NCI-H446 (cell line): ENCODE measurements around the gene ADAMTS6.
"Not testable (repeated sequence)": the region's sequence is repeated elsewhere in the genome, so short reads cannot be mapped to it uniquely, and the experiment has no call there.

Experiments used
- DNase-seq, 2 experiments: peaks; one replicate each; lab custom pipeline; 2025; lab: John Stamatoyannopoulos, UW

Gene ADAMTS6, protein sequence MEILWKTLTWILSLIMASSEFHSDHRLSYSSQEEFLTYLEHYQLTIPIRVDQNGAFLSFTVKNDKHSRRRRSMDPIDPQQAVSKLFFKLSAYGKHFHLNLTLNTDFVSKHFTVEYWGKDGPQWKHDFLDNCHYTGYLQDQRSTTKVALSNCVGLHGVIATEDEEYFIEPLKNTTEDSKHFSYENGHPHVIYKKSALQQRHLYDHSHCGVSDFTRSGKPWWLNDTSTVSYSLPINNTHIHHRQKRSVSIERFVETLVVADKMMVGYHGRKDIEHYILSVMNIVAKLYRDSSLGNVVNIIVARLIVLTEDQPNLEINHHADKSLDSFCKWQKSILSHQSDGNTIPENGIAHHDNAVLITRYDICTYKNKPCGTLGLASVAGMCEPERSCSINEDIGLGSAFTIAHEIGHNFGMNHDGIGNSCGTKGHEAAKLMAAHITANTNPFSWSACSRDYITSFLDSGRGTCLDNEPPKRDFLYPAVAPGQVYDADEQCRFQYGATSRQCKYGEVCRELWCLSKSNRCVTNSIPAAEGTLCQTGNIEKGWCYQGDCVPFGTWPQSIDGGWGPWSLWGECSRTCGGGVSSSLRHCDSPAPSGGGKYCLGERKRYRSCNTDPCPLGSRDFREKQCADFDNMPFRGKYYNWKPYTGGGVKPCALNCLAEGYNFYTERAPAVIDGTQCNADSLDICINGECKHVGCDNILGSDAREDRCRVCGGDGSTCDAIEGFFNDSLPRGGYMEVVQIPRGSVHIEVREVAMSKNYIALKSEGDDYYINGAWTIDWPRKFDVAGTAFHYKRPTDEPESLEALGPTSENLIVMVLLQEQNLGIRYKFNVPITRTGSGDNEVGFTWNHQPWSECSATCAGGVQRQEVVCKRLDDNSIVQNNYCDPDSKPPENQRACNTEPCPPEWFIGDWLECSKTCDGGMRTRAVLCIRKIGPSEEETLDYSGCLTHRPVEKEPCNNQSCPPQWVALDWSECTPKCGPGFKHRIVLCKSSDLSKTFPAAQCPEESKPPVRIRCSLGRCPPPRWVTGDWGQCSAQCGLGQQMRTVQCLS (N-terminal part only)

DNA sequence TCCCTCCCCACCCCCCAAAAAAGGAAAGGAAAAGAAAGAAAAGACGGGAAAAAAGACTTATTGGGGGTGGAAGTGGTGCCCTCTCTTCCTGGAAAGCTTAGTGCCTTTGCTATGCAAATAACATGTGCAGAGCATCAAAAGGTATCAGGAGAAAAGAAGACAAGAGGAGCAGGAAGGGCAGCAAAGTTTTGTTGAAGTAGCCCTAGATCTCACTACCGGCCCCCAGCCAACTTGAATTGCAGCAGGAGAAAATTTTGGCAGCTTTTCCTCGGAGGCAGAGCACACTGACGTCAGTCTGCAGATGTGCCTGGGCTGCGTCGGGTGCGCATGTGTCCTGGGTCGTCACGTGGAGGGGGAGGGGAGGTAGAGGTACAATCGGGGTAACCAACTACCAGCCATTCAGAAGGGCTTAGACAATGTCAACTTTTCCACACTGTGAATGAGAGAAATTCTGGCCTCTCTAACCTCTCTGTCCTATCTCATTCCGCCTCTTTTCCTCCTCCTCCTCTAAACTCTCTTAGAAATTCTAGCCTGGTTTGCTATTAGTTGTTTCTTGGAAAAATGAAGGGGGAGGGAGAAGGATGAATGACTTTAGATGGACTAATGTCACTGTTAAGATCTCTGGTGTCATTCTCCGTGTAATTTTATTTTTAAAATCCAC, at the start of gene ADAMTS6:
Gene ADAMTS6, minus strand, starts transcription at position 286 of the 661 bp plus-strand sequence. CDS start 8,247 bp downstream, outside the sequence.
- peak; percentile 87 to 94 for DNase-seq

DNA sequence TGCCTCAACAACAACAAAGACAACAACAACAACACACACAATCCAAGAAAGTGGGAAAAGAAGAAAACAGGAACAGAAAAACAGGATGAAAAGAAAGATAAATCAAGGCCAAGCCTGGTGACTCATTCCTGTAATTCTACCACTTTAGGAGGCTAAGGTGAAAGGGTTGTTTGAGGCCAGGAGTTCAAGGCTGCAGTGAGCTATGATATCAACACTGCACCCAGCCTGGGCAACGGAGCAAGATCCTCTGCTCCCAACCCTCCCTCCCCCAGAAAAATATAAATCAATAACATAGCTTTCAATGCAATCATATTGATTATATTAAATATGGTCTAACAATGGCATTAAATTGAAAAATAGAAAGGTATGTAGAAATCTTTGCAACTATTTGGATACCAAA, 49.2 kb upstream of the ADAMTS6 start:
- no peak for DNase-seq

DNA sequence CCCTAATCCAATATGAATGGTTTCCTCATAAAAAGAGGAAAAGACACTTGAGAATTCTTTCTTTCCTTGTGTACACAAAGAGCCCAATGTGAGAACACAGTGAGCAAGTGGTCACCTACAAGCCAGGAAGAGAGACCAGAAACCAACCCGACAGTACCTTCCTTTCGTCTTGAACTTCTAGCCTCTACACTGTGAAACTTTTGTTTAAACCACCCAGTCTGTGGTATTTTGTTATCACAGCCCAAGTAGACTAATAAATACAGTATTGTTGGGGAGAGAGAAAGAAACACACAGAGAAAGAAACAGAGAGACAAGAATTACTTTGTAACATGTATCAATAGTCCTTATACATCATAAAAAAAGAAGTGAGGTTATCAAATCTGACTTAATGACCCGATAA, 44.0 kb upstream of the ADAMTS6 start:
- no peak for DNase-seq

DNA sequence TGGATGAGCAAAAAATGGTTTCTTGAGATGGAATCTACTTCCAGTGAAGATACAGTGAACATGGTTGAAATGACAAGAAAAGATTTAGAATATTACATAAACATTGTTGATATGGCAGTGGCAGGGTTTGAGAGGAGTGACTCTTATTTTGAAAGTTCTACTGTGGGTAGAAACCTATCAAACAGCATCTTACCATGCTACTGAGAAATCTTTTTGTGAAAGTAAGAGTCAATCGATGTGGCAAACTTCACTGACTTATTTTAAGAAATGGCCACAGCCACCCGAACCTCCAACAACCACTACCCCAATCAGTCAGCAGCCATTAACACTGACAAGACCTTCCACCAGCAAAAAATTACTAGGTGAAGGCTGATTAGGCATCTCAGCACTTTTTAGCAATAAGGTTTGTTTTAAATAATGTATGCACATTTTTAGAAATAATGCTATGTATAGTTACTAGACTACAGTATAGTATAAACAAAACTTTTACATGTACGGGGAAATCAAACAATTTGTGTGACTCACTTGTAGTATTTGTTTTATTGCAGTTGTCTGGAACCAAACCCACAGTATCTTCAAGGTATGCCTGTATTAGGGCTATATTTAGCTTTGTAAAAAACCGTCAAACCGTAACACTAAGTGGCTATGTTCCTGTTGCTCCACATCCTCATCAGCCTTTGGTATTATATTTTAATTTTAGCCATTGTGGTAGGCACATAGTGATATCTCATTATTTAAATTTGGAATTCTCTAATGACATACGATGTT, 30.6 kb upstream of the ADAMTS6 start:
- DNase-seq = no peak

DNA sequence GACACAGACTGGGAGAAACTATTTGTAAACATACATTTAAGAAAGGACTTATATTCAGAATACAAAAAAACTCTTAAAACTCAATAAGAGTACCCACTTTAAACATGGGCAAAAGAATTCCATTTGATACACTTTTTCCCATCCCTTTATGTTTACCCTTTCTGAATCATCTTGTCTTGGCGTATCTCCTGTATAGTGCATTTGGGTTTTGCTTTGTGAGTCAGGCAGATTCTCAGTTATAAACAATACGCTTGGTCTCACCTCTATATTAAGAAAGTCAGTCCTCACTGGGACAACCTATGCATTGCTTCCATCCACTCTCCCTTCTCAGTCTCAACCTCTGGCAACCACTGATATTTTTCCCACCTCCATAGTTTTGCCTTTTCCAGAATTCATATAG, 27.3 kb upstream of the ADAMTS6 start:
- DNase-seq = no peak

DNA sequence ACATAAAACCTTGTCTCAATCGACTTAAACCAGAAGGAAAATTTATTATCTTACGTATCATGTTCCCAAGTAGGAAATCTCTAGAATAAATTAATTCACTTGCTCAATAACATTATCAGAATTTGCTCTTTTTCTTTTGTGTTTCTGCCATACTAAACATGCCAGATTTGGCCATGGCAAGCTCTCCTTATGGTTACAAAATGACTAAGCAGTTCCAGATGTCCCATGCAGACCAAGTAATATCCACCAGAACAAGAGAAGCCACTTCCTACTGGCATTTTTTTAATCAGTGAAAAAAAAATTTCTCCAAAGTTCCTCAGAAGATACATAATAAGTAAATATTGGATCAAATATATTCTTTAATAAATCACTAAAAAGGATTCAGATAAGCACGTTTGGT, 25.2 kb upstream of the ADAMTS6 start:
- DNase-seq = peak; percentile 2 to 41

DNA sequence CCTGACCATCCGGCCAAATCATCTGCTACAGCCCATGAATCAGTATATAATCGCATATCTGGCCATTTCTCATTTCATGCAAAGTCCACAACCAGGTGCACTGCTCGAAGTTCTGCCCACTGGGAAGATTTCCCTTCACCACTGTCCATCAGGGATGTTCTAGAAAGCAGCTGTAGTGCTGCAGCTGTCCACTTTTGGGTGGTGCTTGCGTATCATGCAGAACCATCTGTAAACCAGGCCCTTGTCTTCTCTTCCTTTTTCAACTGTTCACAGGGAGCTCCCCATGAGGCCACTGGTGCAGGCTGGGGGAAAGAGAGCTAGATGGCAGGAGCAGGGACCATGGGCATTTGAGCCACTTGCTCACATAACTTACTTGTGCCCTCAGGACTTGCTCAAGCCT, 7.4 kb upstream of the ADAMTS6 start:
- no peak for DNase-seq

DNA sequence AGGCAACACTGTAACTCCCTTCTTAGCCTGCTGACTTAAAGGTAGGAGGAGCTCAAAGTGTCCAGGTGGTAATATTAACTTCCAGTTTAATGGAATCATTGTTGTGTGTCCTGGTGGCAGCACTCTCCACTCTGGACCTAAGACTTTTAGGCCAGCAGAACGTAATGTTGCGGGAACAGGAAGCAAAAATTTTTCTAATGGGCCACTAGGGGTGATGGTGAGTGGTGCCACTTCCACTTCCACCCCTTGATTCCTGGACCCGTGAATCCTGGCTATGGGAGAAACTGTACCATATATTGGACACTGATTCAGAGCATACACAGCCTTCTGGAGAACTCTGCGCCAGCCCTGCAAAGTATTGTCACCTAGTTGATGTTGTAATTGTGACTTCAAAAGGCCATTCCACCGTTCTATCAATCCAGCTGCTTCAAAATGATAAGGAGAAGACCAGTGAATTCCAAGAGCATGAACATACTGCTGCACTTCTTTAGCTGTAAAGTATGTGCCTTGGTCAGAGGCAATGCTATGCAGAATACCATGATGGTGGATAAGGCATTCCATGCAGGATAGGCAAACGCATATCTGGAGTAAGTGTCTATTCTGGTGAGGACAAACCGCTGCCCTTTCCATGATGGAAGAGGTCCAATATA, 6.4 kb upstream of the ADAMTS6 start:
- DNase-seq = not testable (repeated sequence)

DNA sequence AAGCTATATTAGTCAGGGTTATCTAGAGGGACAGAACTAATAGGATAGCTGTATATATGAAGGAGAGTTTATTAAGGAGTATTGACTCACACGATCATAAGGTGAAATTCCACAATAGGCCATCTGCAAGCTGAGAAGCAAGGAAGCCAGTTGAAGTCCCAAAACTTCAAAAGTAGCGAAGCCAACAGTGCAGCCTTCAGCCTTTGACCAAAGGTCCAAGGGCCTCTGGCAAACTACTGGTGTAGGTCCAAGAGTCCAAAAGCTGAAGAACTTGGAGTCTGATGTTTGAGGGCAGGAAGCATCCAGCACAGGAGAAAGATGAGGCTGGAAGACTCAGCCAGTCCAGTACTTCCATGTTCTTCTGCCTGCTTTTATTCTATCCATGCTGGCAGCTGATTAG, 5.1 kb upstream of the ADAMTS6 start:
- not testable (repeated sequence) for DNase-seq

DNA sequence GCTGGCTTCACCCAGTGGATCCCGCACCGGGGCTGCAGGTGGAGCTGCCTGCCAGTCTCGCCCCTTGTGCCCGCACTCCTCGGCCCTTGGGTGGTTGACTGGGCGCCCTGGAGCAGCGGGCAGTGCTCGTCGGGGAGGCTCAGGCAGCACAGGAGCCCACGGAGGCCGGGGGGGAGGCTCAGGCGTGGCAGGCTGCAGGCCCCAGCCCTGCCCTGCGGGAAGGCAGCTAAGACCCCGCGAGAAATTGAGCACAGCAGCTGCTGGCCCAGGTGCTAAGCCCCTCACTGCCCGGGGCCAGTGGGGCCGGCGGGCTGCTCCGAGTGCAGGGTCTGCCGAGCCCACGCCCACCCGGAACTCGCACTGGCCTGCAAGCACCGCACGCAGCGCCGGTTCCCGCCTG, 3.7 kb upstream of the ADAMTS6 start:
- DNase-seq = no peak

DNA sequence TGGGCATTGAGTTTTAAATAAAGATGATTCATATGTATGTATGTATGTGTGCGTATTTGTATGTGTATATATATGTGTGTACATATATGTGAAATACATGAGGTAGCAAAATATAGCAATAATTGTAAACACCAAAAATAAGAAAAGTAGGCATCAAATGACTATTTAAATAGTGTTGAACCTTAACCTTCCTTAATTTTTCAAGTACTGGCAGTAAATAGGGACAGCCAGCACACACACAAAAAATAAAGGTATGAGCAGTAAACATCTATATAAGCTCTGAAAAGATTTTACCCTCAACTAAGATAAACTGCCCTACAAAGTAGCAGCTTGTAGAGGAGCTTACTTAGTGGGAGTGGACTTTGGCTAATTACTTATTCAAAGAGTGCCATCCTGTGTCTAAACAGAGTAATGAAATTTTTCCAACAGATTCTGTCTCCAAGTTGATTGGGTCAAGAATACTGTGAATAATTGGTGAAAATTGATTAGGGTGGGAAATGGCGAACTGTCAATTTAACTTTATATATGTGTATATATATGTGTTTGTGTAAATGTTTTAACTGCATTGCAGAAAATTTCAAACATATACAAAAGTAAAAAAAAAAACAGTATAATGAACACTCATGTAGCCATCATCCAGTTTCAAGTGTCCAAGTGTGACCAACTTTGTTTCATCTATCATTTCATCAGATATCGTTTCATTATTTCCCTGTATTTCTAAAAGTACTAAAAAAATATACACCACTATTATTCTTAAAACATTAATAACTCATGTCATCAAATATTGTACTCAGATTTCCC, 2.0 kb upstream of the ADAMTS6 start:
- DNase-seq = peak; percentile 45 to 65

DNA sequence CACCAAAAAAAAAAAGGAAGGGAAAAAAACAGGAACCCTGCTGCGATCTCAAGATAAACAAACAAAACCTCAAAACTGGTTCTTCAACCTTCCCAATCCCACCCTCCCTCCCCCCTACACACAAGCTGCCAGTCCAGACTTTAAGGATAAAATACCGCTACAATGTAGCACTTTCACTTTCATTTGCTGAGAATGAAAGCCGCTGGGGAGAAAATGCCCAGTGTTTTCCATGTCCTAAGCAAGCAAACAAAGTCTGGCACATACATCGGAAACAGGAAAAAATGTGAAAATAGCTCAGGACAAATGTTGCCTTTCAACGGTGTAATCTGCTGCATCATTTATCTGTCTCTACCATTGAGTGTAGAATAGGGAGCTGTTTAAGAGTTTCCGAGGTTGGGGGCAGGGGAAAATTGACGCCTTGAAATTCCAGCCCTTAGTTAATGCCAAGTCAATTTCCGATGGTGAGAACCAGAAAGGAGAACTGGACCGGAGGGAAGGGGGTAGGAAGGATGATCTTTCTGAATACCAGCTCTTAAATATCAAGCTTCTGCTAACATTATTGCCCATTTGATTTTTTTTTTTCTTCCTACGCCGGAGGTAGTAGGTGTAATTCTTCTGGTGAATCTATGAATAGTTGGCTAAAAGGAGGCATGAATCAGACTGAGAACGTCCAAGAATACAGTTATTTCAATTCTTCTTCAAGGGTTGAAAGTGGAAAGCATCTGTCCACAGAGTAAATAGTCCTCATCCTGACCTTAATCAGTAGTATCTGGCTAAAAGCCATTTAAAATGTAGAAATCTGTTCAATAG, 1.2 kb upstream of the ADAMTS6 start:
- DNase-seq = peak; percentile 41 to 45

DNA sequence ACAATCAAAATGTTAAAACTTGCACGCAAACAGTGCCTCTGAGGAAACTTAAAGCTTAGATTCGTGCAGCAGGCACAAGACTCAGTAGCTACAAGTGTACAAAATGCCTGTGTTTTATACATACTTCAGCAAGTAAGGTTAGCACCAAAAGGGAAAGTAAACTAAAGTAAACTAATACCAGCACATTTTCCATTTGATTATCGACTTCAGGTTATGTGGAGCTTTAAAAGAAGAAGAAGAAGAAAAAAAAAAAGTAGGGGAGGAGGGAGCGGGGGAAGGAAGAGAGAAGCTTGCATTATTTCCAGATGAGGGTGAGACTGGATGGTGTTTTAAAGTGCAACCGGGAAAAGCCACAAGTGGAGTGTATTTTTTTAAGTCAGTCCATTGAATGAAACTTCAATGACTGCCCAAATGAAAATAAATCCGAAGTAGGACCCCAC, 596 bp upstream of the ADAMTS6 start:
- DNase-seq = peak in 1 of 2 experiments; percentile 11

DNA sequence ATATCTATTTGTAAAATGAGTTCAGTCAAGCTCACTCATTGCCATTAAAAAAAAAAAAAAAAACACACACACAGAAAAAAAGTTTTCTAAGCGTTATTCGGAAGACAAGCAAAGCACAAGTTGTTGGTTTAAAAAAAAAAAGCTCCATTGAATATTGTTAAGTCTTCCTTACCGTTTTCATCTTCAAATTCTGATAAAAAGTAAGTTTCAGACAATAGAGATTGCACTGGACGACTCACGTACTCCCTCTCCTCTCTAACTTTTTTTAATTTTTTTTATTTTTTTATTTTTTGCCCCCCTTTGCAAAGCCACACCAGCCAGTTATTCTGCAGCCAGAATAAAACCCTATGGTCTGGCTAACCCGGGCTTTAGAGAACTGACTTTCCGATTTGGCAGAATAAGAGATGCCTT, 544 bp downstream of the ADAMTS6 start:
- no peak for DNase-seq

DNA sequence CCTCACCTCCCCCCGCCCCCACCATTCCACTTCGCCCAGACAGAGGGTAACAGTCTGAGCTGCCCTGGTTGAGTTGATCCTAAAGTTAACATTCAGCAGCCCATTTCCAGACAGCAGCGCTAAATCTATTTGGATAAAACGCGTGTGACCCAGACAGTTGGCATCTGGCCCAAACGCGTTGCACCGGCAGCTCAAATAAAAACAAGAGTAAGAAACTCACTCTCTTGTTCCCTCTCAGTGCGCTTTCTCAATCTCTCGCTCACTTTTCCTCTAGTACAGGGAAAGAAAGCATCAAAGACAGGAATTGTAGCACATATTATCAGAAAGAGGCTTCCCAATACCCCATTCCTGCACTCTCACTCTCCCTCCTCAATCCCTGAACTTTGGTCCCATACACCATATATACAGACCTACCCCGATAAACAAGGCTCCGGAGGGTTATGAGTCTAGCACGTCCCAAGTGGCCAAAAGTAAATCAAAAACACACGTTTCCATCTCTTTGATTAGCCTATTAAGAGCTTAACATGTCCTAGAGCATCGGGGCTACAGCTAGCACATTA, 1.3 kb downstream of the ADAMTS6 start:
- peak; percentile 53 to 55 for DNase-seq

DNA sequence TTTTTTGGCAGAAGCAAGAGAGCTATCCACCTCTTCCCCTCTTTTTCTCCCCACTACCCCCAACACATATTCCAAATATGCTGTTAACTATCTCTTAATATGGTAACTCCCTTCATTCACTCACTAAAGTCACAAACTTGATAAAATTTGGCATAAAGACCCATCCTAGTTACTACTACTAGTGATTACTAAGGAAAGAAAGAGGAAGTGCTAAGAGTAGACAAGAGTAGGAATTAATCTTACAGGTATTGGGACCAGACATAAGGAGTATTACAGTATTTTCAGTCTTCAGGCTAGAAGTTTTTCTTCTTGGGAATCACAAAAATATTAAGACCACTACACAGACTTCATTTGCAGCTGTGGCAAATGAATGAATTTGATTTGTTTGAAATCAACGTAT, 2.2 kb downstream of the ADAMTS6 start:
- no peak for DNase-seq

DNA sequence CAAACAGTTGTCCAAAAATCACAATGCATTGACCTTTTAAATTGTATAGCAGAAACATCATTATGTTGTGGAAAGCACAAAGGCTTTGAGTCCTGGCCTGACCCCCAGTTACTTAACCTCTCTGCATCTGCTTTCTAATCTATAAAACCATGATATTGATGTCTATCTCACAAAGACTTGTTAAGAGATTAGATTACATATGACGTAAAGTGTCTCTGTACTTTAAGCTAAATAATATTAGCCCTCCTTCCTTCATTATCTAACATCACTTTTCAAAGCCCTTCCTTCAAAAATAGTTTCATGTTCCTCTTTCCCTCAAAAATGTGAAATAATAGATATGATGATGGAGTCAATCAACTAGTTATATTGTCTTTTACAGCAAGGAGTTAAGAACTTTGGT, 3.4 kb downstream of the ADAMTS6 start:
- DNase-seq = no peak

DNA sequence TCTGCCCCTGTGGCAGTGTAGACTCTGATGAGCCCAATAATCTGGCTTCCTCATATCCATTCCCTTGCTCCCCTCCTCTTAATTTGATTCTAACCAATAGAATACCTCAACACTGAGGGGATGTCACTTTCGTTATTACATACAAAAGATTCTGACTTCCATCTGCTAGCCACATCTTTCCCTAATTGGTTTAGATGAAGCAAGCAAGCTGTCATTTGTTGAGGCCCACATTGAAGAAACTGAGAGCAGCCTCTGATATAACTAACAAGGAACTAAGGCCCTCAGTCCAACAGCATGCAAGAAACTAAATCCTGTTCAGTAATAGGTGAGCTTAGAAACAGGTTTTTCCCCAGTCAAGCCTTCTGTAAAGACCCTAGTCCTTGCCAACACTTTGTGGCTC, 5.8 kb downstream of the ADAMTS6 start:
- no peak for DNase-seq

DNA sequence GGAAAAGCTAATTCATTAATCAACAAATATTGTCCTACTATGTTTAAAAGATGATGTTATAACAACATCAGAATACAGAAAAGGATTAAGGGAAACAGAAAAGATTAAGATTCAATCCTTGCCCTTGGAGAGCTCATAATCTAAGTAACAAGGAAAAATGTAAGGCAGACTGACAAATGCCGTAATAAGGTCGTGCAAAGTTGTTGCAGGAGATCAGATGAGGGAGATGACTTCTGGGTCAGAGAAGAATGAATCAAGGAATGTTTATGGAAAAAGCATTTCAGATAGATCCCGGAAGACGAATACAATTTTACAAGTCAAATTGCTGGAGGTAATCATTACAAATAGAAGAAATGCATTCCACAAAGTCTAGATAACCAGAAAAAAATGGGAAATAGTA, 6.4 kb downstream of the ADAMTS6 start:
- DNase-seq = no peak
